GM12872 (cell line): ENCODE results near the gene OS9.

Experiments
- TF ChIP-seq, protein P1 (sequence below): IDR thresholded peaks from 3 replicates; pipeline ENCODE4 v1.5.1; 2011; ENCODE audit warnings: low read depth, mild to moderate bottlenecking, low read length, moderate library complexity; ENCODE audit not compliant: insufficient read depth

Gene OS9

DNA sequence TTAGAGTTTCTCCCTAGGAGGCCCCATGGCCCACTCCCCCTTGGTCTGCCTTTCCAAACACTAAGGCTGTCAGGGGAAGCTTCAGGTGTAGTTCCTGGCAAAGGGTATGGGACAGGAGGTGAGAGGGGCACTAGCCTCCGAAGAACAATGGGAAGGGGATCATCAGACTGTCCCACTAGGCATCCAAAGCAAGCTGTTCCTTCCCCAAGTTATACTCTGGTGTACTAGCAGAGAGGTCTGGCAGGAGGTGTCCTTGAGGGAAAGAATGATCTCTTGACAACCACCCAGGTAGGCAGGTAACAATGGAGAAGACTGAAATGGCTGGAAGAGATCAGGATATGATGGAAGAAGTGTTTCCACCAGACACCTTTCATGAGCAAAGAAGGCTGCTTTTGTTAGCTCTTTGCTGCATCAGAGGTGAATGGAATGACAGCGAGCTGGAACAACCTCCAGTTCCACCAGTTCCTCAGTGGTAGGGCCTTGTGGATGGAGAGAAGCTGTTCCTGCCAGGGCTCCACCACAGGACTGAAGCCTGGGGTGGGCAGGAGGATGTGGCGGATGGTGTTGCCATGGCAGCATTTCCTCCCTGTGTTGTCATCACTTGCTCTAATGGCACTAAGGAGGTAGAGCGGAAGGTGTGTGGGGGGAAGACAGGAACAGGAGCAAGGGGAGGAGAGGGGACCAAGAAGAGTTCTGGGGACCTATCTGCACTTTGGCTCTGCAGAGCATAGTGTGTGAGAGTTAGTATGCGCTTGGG, 46.9 kb downstream of the OS9 start:
- TF ChIP-seq, protein P1, sequence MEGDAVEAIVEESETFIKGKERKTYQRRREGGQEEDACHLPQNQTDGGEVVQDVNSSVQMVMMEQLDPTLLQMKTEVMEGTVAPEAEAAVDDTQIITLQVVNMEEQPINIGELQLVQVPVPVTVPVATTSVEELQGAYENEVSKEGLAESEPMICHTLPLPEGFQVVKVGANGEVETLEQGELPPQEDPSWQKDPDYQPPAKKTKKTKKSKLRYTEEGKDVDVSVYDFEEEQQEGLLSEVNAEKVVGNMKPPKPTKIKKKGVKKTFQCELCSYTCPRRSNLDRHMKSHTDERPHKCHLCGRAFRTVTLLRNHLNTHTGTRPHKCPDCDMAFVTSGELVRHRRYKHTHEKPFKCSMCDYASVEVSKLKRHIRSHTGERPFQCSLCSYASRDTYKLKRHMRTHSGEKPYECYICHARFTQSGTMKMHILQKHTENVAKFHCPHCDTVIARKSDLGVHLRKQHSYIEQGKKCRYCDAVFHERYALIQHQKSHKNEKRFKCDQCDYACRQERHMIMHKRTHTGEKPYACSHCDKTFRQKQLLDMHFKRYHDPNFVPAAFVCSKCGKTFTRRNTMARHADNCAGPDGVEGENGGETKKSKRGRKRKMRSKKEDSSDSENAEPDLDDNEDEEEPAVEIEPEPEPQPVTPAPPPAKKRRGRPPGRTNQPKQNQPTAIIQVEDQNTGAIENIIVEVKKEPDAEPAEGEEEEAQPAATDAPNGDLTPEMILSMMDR, result no peak

DNA sequence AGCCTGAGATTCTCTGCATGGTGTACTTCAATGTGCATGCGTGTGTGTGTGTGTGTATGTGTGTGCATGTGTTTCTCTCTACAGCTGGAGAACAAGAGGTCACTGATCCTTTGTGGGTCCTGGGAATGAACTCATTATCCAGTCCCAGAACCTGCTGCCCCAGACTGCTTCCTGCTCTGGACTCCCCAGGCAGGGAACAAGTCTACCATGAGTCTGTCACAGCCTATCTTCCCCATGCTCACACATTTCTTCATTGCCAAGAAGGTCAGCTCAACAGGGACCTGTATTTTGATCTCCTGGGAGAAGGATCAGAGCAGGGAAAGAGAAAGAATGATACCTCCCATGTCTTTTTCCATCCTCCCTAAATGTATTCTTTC, 47.5 kb downstream of the OS9 start:
- TF ChIP-seq, protein P1, result no peak

DNA sequence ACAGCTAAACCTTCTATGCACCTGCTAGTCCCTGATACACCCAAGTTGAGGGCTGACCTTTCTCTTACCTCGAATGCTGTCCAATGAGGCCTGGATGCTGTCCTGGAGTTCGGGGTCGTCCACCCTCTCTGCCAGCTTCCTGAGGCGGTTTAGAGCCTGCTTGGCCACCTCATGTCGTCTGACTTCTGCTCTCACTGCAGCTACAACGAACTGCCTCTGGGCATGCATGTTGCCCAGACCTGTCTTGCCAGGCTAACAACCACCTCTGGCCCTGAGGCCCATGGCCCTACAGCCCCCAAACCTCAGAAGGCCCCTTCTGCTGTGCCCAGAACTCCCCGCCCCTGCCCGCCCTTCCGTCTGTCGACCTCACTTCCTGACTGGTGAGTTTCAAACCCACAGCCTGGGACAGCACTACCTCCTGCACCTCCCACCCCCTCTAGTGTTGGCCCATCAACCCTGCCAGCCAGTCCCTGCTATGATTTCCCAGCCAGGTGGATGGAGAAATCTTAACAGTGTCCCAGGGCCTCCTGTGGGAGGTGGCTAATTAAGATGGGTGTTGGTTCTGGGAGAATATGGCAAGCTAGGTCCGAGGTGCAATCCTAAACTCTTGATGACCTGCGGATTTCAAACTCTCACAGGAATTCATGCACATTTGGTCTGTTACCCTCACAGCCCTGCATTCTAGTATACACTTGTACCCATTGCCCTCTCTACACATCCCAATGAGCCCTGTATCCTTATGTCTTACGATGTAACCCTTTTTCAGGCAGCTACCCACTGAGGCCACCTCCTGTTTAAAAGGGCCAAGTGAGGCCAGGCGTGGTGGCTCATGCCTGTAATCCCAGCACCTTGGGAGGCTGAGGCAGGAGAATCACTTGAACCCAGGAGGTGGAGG, 48.2 kb downstream of the OS9 start:
- TF ChIP-seq, protein P1, result peak; percentile 72

DNA sequence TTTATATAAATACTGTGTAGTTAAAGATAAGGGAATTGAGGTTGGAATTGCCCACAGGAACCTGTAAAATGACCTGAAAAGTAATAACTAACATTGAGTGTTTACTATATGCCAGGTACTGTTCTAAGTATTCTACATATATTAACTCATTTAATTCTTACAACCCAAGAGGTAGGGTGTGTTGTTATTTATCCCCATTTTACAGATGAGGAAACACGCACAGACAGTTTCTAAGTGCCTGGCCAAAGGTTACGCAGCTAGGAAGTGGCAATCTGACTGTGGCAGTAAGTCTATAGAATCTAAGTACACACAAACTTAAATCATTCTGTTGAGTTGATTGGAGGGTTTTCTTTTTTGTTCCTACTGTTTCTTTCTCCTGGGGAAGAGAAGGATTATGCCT, 49.8 kb downstream of the OS9 start:
- TF ChIP-seq, protein P1, result no peak

DNA sequence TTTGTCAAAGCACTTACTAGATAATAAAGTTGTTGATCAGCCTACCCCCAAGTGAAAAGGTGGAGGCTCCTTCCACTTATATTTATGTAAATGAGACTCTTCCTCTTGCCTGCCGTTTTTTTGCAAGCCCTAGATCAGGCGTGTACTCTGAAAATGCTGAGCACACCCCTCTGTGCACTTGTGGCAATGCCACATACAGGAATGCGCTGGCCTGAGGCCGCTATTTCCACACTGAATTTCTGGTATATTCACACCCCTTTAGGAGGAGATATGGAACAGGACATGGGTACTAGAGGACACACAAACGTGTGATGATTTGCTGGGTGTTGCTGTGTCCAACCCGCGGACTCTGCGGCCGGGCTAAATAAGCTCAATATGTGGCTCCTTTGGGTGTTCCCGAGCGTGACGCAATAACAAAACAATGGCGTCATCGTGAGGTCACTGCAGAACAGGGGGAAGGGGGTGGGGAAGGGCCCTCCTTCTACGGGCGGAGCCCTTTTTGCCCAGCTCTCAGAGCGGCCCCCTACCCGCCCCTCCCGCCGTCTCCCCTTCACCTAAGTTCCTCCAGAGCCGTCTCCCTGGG, 50.4 kb downstream of the OS9 start:
- TF ChIP-seq, protein P1, result no peak

DNA sequence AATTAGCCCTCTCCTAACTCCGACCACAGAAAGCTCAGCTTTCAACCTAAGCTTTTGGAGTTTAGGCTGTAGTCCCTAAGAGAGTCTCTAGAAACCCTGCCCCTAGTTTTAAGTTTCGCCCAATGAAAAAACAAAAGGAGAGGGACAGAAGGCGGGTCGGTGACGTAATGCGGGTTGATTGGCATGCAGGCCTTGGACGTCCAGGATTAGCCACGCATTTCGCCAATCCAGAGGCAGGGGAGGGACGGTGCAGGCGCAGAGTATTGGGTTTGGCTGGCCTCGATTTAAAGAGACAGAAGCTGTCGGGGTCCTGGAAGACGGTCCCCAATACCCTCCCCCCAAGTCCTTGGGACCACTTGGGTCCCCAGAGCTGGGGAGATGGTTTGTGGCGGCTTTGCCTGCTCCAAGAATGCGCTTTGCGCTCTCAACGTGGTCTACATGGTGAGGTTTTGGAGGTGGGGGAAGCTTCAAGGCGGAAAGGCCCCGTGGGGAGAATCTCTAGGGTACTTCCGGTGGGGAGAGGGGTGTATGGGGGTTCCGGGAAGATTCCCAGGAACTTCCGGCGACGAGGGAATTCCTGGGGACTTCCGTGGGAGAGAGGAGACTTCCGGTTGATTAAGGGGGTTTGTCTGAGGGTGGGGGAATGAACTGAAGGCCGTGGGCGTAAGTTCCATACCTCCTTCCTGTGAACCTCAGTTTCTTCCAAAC, 51.0 kb downstream of the OS9 start, which contains the start of gene TSPAN31:
TSS of gene TSPAN31 (plus strand) at position 263 of the 708 bp plus-strand sequence. CDS start at position 379, 116 bp downstream.
- TF ChIP-seq, protein P1, result no peak
